HepG2 (cell line): ENCODE data around the gene SNCAIP. TPM values are rescaled to one million over a fixed set of nuclear protein-coding genes. Genes with fewer than 3 reads are reported as not detected.

Experiments
- AKNA ChIP-seq: sonication (generic); formaldehyde crosslinking; IDR thresholded peaks from 2 replicates; pipeline ENCODE4 v1.4.0; 2020; ENCODE audit warnings: missing genetic modification reagents, borderline replicate concordance
- polyA plus RNA-seq, 8 experiments: library from polyadenylated mRNA; depleted of rRNA in 3 of 8; stranded (reverse) in 7 of 8; unstranded in 1 of 8; fragments of >200 nt; fragmentation: Illumina TruSeq in 4 of 8; extraction: Trizol in 4 of 8; gene quantifications; 2 replicates each; pipeline versions ENCODE4 v1.2.1 to v1.2.3, GENCODE V29; 2011 to 2016; ENCODE audit warnings: low read depth in 4 of 8, missing spikeins in 1 of 8, mixed read lengths in 1 of 8; ENCODE audit not compliant: insufficient read depth in 1 of 8
- total RNA-seq, 5 experiments: library from RNA; depleted of rRNA; stranded (reverse); fragments of >200 nt; fragmentation: Illumina TruSeq; extraction: Trizol; gene quantifications; 2 replicates each; pipeline ENCODE4 v1.2.3, GENCODE V29; 2016; ENCODE audit warnings: low read depth in 1 of 5
- TF ChIP-seq, protein P1 (sequence below): sonication (generic); formaldehyde crosslinking; IDR thresholded peaks from 2 replicates; pipeline ENCODE4 v1.5.1; 2020; ENCODE audit warnings: mild to moderate bottlenecking, missing genetic modification reagents, borderline replicate concordance

The SNCAIP gene
- total and polyA plus RNA-seq, 2 of the 13 experiments (the other 11 are each of a cell fraction or from before 2014, with no cell fraction given), result not detected

DNA sequence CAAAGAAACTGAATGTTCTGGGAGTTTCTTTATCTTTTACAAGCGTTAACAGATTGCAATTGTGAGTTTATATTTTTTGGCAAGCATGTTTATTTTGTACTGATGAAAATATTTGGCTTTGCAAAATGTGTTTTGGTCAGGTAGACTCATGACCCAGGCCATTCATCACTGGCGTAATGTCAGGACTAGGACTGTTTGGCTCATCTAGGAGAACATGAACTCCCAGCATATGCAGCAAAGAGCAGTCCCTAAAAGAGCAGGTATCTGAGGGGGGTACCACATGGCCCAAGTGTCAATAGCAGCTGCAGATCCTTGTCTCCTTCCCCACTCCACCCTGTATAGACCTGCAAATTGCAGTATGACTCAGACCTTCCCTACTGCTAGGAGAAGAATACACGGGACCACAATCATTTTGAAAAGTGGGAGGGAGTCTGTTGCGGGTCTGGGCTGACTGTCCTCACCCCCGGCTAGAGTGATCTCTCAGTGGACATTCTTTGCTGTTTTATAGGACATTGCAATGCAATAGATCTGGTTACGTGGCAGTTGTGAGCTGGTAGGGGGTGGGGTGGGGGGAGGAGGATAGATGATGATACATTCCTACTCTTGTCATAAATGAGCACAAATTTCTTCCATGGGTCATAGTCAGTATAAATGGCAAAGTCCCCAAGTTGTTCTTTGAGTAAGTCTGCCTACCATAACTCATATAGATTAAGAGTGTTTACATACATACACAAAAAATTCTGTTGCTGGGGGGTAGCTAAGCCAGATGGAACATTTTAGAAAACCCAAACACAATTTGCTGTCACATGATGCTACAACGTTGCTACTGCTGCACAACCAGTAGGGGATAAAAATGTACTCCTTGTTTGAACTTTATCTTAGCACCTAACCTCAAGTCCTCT is 20.8 kb upstream of the SNCAIP start (continued):
- TF ChIP-seq AKNA (CRISPR knock-in tag), result no peak
- TF ChIP-seq, protein P1, sequence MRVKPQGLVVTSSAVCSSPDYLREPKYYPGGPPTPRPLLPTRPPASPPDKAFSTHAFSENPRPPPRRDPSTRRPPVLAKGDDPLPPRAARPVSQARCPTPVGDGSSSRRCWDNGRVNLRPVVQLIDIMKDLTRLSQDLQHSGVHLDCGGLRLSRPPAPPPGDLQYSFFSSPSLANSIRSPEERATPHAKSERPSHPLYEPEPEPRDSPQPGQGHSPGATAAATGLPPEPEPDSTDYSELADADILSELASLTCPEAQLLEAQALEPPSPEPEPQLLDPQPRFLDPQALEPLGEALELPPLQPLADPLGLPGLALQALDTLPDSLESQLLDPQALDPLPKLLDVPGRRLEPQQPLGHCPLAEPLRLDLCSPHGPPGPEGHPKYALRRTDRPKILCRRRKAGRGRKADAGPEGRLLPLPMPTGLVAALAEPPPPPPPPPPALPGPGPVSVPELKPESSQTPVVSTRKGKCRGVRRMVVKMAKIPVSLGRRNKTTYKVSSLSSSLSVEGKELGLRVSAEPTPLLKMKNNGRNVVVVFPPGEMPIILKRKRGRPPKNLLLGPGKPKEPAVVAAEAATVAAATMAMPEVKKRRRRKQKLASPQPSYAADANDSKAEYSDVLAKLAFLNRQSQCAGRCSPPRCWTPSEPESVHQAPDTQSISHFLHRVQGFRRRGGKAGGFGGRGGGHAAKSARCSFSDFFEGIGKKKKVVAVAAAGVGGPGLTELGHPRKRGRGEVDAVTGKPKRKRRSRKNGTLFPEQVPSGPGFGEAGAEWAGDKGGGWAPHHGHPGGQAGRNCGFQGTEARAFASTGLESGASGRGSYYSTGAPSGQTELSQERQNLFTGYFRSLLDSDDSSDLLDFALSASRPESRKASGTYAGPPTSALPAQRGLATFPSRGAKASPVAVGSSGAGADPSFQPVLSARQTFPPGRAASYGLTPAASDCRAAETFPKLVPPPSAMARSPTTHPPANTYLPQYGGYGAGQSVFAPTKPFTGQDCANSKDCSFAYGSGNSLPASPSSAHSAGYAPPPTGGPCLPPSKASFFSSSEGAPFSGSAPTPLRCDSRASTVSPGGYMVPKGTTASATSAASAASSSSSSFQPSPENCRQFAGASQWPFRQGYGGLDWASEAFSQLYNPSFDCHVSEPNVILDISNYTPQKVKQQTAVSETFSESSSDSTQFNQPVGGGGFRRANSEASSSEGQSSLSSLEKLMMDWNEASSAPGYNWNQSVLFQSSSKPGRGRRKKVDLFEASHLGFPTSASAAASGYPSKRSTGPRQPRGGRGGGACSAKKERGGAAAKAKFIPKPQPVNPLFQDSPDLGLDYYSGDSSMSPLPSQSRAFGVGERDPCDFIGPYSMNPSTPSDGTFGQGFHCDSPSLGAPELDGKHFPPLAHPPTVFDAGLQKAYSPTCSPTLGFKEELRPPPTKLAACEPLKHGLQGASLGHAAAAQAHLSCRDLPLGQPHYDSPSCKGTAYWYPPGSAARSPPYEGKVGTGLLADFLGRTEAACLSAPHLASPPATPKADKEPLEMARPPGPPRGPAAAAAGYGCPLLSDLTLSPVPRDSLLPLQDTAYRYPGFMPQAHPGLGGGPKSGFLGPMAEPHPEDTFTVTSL (CRISPR knock-in tag), result no peak
